HFF-Myc (cell line): Measurements from ENCODE around the gene SEMA3F.

Experiments used
- DNase-seq: peaks from one replicate; pipeline ENCODE4 v3.0.0-alpha.2; 2011; ENCODE audit warnings: low read depth; ENCODE audit errors: extremely low read depth
- H3K4me3 ChIP-seq: replicated peaks from 2 replicates; pipeline ENCODE4 v1.5.1; 2011; ENCODE audit warnings: low read depth, mild to moderate bottlenecking, control low read depth, low read length
- TF ChIP-seq, protein P1 (sequence below): IDR thresholded peaks from 2 replicates; pipeline ENCODE4 v1.5.1; 2012; ENCODE audit warnings: mild to moderate bottlenecking, low read depth, low read length, control low read depth; ENCODE audit errors: missing control alignments

Gene SEMA3F

GRCh38 chr3:50218448-50218847 is 63.3 kb downstream of the SEMA3F start:
- no peak for DNase-seq
- H3K4me3 ChIP-seq, result no peak overlapping the region
- TF ChIP-seq, protein P1, sequence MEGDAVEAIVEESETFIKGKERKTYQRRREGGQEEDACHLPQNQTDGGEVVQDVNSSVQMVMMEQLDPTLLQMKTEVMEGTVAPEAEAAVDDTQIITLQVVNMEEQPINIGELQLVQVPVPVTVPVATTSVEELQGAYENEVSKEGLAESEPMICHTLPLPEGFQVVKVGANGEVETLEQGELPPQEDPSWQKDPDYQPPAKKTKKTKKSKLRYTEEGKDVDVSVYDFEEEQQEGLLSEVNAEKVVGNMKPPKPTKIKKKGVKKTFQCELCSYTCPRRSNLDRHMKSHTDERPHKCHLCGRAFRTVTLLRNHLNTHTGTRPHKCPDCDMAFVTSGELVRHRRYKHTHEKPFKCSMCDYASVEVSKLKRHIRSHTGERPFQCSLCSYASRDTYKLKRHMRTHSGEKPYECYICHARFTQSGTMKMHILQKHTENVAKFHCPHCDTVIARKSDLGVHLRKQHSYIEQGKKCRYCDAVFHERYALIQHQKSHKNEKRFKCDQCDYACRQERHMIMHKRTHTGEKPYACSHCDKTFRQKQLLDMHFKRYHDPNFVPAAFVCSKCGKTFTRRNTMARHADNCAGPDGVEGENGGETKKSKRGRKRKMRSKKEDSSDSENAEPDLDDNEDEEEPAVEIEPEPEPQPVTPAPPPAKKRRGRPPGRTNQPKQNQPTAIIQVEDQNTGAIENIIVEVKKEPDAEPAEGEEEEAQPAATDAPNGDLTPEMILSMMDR, result no peak

GRCh38 chr3:50219285-50219684 is 64.2 kb downstream of the SEMA3F start:
- H3K4me3 ChIP-seq, result no peak overlapping the region
- TF ChIP-seq, protein P1, result no peak
- no peak for DNase-seq

DNA sequence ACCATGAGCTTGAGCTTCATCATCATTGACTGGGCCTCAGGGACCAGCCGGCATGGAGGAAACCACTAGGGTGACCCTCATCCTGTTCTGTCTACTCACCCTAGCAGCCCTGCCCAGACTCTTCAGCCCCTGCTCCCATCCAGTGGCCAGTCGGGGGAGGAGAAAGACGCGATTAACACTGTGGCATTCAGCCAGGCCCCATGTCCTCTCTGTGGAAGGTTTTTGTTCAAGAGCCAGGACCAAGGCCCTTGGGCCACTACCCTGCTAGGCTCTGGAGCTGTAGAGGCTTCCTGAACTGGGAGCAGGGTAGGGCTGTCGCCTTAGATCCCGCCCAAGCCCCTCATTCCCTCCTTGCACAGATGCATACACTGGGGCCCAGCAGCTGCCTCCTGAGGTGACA is 65.0 kb downstream of the SEMA3F start:
- no peak for DNase-seq
- TF ChIP-seq, protein P1, result no peak
- H3K4me3 ChIP-seq, result no peak overlapping the region

GRCh38 chr3:50221051-50221410 is 65.9 kb downstream of the SEMA3F start:
- H3K4me3 ChIP-seq, result no peak overlapping the region
- no peak for DNase-seq
- TF ChIP-seq, protein P1, result no peak

- TF ChIP-seq, protein P1, result no peak
- no peak for DNase-seq
- H3K4me3 ChIP-seq, result no peak overlapping the region
Observed at GRCh38 chr3:50221411-50222168, 66.5 kb downstream of the SEMA3F start.

DNA sequence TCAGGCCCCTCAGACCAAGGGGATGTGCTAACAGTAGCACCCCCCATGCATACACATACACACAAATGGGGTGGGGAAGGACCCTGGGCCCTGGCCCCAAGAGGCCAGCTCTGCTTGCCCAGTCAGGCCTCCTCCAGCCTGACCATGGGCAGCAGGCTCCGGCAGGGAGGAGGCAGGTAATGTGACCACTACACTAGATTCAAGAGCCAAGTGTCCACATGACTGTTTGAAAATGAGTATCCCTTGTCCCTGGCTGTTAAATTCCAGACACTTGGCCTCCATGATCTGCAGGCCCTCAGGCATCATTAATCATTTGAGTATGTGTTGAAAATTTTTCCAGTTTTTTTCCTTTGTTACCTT is 67.0 kb downstream of the SEMA3F start:
- H3K4me3 ChIP-seq, result no peak overlapping the region
- no peak for DNase-seq
- TF ChIP-seq, protein P1, result no peak

DNA sequence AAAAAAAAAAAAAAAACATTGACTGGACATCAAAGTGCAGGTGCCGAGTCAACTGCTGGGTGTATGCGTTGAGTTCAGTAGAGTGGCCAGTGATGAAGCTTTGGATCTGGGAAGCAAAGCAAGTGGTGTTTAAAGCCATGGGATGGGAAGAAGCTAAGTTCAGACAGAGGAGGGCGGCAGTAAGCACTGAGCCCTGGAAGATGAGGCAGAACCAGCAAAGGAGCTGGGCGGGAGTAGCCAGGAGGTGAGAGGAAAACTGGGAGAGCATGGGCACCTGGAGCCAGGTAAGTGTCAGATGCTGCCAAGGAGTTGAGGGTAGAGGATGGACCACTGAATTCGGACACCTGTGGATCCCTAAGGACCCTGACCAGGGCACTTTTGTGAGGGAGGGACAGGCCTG is 69.5 kb downstream of the SEMA3F start:
- no peak for DNase-seq
- TF ChIP-seq, protein P1, result no peak
- no peak overlapping the region for H3K4me3 ChIP-seq
